ENCODE data around the gene MYO3B. TPM values are rescaled to one million over a fixed set of nuclear protein-coding genes. Genes with fewer than 3 reads are reported as not detected.

MYO3B gene
- total RNA-seq, 4 donors from 2014 or later, result 0.48 TPM; not detected in 3

DNA sequence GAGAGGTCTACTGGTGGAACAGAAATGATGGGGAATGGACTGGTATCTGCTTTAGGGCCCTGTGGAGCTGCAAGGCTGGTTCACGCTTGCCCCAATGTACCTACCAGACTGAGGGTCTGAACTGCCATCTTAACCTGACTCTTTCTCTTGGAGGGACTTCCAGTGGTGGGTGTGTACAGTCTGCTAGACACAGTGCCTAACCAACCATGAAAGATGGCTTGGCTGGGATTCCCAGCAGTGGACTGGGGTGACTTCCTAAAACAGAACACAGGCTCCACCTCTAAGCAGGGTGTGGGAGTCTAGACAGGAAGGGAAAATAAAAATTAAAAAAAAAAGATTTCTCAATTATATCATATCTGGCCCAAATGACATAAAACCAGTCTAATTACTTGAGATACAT is 25.5 kb upstream of the MYO3B start:
- Histone ChIP-seq H3K4me3 (no peak overlapping the region), H3K9me3 (no peaks in the 10 kb centered on the region), H3K27me3 (no peaks in the 10 kb centered on the region), H3K4me1 (peaks cover 0 to 4% (median 1%) of the 10 kb centered on the region in 4 donors), H3K27ac (no peak overlapping the region), H3K36me3 (no peaks in the 10 kb centered on the region)
- WGBS, 2 donors (ENCODE audit: low coverage in 1 of 2), result 81% methylated on average over 1 of the region's 1 CpG; no CpG with 5 or more reads in 1 of the 2 donors
- TF ChIP-seq POLR2AphosphoS5 (IDR thresholded peaks at IDR 0.05) (no peak), EP300 (IDR thresholded peaks at IDR 0.05; ENCODE audit: low read depth) (no peak), POLR2A (IDR thresholded peaks at IDR 0.05) (no peak)
- TF ChIP-seq, protein P1, sequence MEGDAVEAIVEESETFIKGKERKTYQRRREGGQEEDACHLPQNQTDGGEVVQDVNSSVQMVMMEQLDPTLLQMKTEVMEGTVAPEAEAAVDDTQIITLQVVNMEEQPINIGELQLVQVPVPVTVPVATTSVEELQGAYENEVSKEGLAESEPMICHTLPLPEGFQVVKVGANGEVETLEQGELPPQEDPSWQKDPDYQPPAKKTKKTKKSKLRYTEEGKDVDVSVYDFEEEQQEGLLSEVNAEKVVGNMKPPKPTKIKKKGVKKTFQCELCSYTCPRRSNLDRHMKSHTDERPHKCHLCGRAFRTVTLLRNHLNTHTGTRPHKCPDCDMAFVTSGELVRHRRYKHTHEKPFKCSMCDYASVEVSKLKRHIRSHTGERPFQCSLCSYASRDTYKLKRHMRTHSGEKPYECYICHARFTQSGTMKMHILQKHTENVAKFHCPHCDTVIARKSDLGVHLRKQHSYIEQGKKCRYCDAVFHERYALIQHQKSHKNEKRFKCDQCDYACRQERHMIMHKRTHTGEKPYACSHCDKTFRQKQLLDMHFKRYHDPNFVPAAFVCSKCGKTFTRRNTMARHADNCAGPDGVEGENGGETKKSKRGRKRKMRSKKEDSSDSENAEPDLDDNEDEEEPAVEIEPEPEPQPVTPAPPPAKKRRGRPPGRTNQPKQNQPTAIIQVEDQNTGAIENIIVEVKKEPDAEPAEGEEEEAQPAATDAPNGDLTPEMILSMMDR (IDR thresholded peaks at IDR 0.05), result no peak
- DNase-seq, result no peak
- intact Hi-C loops (cut with DNase I; ENCODE audit: low total_unique reads), result no loop called here
- in situ Hi-C loops (cut with MboI; ENCODE audit: low pct_ligation_motif_present in 1 of 4, low pct_unique_long_range_greater_than_20kb in 1 of 4, low sequenced_read_pairs in 3 of 4), result no loop called here

GRCh38 chr2:170155022-170155722 is 22.8 kb upstream of the MYO3B start:
- intact Hi-C loops (cut with DNase I; ENCODE audit: low total_unique reads), result no loop called here

GRCh38 chr2:170155723-170156253 is 22.2 kb upstream of the MYO3B start:
- in situ Hi-C loops (cut with MboI; ENCODE audit: low pct_ligation_motif_present in 1 of 4, low pct_unique_long_range_greater_than_20kb in 1 of 4, low sequenced_read_pairs in 3 of 4) (no loop called here), intact Hi-C loops (cut with DNase I; ENCODE audit: low total_unique reads) (no loop called here)
- peaks cover 0 to 4% (median 1%) of the 10 kb centered on the region in 4 donors for H3K4me1 ChIP-seq
- H3K36me3 ChIP-seq, result no peaks in the 10 kb centered on the region
- no peak for DNase-seq
- no peaks in the 10 kb centered on the region for H3K9me3 ChIP-seq
- H3K27ac ChIP-seq, result no peak overlapping the region
- TF ChIP-seq POLR2AphosphoS5 (IDR thresholded peaks at IDR 0.05), result no peak
- no peak for TF ChIP-seq POLR2A (IDR thresholded peaks at IDR 0.05)
- TF ChIP-seq, protein P1 (IDR thresholded peaks at IDR 0.05), result no peak
- TF ChIP-seq EP300 (IDR thresholded peaks at IDR 0.05; ENCODE audit: low read depth), result no peak
- H3K27me3 ChIP-seq, result no peaks in the 10 kb centered on the region
- H3K4me3 ChIP-seq, result no peak overlapping the region
- WGBS, 2 donors (ENCODE audit: low coverage in 1 of 2), result 31 to 68% methylated on average over 2 to 7 of the region's 7 CpGs

More at GRCh38 chr2:170155022-170155722, 22.8 kb upstream of the MYO3B start:
- no peak for DNase-seq
- no peaks in the 10 kb centered on the region for H3K36me3 ChIP-seq
- H3K27me3 ChIP-seq, result no peaks in the 10 kb centered on the region
- no peak overlapping the region for H3K4me3 ChIP-seq
- H3K4me1 ChIP-seq, result peaks cover 0 to 4% (median 1%) of the 10 kb centered on the region in 4 donors
- 18 to 25% methylated on average over 1 to 8 of the region's 8 CpGs for WGBS, 2 donors (ENCODE audit: low coverage in 1 of 2)
- no peak overlapping the region for H3K27ac ChIP-seq
- H3K9me3 ChIP-seq, result no peaks in the 10 kb centered on the region
- in situ Hi-C loops (cut with MboI; ENCODE audit: low pct_ligation_motif_present in 1 of 4, low pct_unique_long_range_greater_than_20kb in 1 of 4, low sequenced_read_pairs in 3 of 4), result no loop called here
- TF ChIP-seq POLR2AphosphoS5 (IDR thresholded peaks at IDR 0.05), result no peak
- TF ChIP-seq EP300 (IDR thresholded peaks at IDR 0.05; ENCODE audit: low read depth), result no peak
- TF ChIP-seq POLR2A (IDR thresholded peaks at IDR 0.05), result no peak

DNA sequence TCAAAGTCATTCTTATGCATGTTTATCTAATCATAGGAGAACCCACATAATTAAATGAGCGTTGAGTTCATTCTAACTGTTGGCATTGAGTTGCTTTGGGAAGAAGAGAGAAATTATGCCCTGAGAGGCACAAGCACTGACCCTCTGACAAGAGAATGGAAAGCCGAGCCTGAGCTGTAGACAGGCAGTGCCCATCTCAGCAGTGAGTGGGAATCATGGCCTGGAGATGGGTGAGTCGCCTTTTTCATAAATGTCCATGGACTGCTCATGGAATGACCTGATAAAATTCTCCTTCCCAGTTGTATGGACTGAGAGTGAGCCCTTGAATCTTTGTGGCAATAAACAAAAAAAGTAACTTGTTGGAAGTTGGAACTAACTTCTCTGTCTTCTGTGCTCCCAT is 21.4 kb upstream of the MYO3B start:
- no peak overlapping the region for H3K27ac ChIP-seq
- H3K4me3 ChIP-seq, result no peak overlapping the region
- in situ Hi-C loops (cut with MboI; ENCODE audit: low pct_ligation_motif_present in 1 of 4, low pct_unique_long_range_greater_than_20kb in 1 of 4, low sequenced_read_pairs in 3 of 4) (no loop called here), intact Hi-C loops (cut with DNase I; ENCODE audit: low total_unique reads) (no loop called here)
- no peaks in the 10 kb centered on the region for H3K27me3 ChIP-seq
- 91 to 100% methylated on average over 1 to 3 of the region's 3 CpGs for WGBS, 2 donors (ENCODE audit: low coverage in 1 of 2)
- DNase-seq, result no peak
- H3K36me3 ChIP-seq, result no peaks in the 10 kb centered on the region
- no peaks in the 10 kb centered on the region for H3K9me3 ChIP-seq
- H3K4me1 ChIP-seq, result peaks cover 0 to 4% (median 1%) of the 10 kb centered on the region in 4 donors
- TF ChIP-seq, protein P1 (IDR thresholded peaks at IDR 0.05), result no peak
- no peak for TF ChIP-seq EP300 (IDR thresholded peaks at IDR 0.05; ENCODE audit: low read depth)
- TF ChIP-seq POLR2A (IDR thresholded peaks at IDR 0.05), result no peak
- TF ChIP-seq POLR2AphosphoS5 (IDR thresholded peaks at IDR 0.05), result no peak
